BLaER1 treated with 17β-estradiol and CSF1 and Interleukin-3, amounts not matched to agents 10 nM and 100 nM (cell line): ENCODE measurements around the gene KIAA0930.

Experiments used
- H3K27ac ChIP-seq, 11 experiments: shearing (Covaris generic); formaldehyde crosslinking; 2 replicates each; pipeline ENCODE4 v1.8.1; 2022
- H3K27me3 ChIP-seq, 11 experiments: shearing (Covaris generic); formaldehyde crosslinking; 2 replicates each; pipeline ENCODE4 v1.8.1; 2022
- H3K36me3 ChIP-seq, 11 experiments: shearing (Covaris generic); formaldehyde crosslinking; 2 replicates each; pipeline ENCODE4 v1.8.1; 2022
- H3K4me1 ChIP-seq, 10 experiments: shearing (Covaris generic); formaldehyde crosslinking; 2 replicates each; pipeline ENCODE4 v1.8.1; 2022
- H3K4me2 ChIP-seq, 11 experiments: shearing (Covaris generic); formaldehyde crosslinking; 2 replicates each; pipeline ENCODE4 v1.8.1; 2022
- H3K4me3 ChIP-seq, 10 experiments: shearing (Covaris generic); formaldehyde crosslinking; 2 replicates each; pipeline ENCODE4 v1.8.1; 2022
- H3K9ac ChIP-seq, 11 experiments: shearing (Covaris generic); formaldehyde crosslinking; 2 replicates each; pipeline ENCODE4 v1.8.1; 2022
- H3K9me3 ChIP-seq, 11 experiments: shearing (Covaris generic); formaldehyde crosslinking; replicated peaks in 1 of 11; 2 replicates each; pipeline ENCODE4 v1.8.1; 2022
- H4K20me1 ChIP-seq, 11 experiments: shearing (Covaris generic); formaldehyde crosslinking; 2 replicates each; pipeline ENCODE4 v1.8.1; 2022
- Cebpa-rat ChIP-seq, 11 experiments: shearing (Covaris generic); IDR thresholded peaks; 2 replicates each; pipeline ENCODE4 v1.8.1; 2022

The KIAA0930 gene

GRCh38 chr22:45205276-45205925 lies 35.3 kb downstream of the KIAA0930 start:
- Histone ChIP-seq H3K9me3 (no peaks in the 10 kb centered on the region), H3K9ac (peak overlapping the region in 1 of 11 experiments; percentile 29; a peak in 1 of 22 replicates), H3K36me3 (peaks cover 60 to 100% (median 91%) of the 10 kb centered on the region in 11 experiments), H3K4me1 (peaks cover 28 to 53% (median 35%) of the 10 kb centered on the region in 10 experiments), H3K27ac (no peak overlapping the region), H3K4me2 (no peak overlapping the region), H4K20me1 (peaks cover 49 to 98% (median 84%) of the 10 kb centered on the region in 11 experiments), H3K4me3 (no peak overlapping the region), H3K27me3 (no peaks in the 10 kb centered on the region)
- no peak for TF ChIP-seq Cebpa-rat (IDR thresholded peaks at IDR 0.05)

DNA sequence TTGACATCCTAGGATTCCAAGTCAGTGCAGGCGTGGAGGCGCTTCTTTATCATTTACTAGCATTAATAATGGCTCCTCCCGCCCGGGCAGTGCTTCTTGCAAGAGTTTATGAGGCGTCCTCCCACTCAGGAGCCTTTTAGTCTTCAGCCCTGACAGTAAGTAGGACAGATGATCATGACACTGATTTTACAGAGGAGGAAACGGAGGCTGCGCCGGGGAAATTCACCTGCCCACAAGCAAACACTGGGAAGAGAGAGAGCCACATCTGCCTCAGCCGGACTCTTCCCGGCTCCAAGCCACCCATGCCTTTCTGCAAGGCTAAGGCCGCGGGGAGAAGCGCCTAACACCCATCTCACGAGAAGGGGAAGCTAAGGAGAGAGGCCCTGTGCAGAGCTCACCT lies 35.9 kb downstream of the KIAA0930 start:
- no peaks in the 10 kb centered on the region for H3K27me3 ChIP-seq
- no peak overlapping the region for H3K27ac ChIP-seq
- H3K4me3 ChIP-seq = no peak overlapping the region
- H3K4me2 ChIP-seq = no peak overlapping the region
- H3K9ac ChIP-seq = peak overlapping the region in 1 of 11 experiments; percentile 29; a peak in 1 of 22 replicates
- peaks cover 28 to 47% (median 34%) of the 10 kb centered on the region in 10 experiments for H3K4me1 ChIP-seq
- H4K20me1 ChIP-seq = peaks cover 54 to 98% (median 84%) of the 10 kb centered on the region in 11 experiments
- TF ChIP-seq Cebpa-rat (IDR thresholded peaks at IDR 0.05) = no peak
- no peaks in the 10 kb centered on the region for H3K9me3 ChIP-seq
- H3K36me3 ChIP-seq = peaks cover 60 to 100% (median 91%) of the 10 kb centered on the region in 11 experiments

DNA sequence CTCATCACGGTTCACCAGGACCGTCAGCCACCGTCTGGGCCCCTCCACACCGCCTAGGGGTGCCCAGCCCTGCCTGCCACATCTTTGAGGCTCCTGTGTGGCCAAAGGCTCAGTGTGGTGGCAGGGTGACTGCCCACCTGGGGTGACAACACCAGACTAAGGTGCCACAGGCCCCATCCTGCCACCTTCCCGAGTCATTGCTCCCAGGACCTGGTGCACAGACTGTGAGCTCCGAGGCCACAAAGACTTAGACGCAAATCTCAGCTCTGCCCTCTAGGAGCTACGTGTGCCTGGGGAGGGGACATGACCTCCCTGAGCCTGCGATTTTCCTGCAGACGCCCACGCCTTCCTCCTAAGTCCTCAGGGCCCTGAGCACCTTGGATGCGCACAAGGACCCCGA lies 36.5 kb downstream of the KIAA0930 start:
- TF ChIP-seq Cebpa-rat (IDR thresholded peaks at IDR 0.05) = no peak
- Histone ChIP-seq H3K9me3 (no peaks in the 10 kb centered on the region), H4K20me1 (peaks cover 50 to 98% (median 80%) of the 10 kb centered on the region in 11 experiments), H3K9ac (no peak overlapping the region), H3K4me2 (no peak overlapping the region; a peak in 1 of 22 replicates), H3K4me3 (no peak overlapping the region), H3K4me1 (peaks cover 28 to 41% (median 34%) of the 10 kb centered on the region in 10 experiments), H3K36me3 (peaks cover 65 to 100% (median 91%) of the 10 kb centered on the region in 11 experiments), H3K27ac (0 out of 22 replicates have a peak overlapping the region, but pooled peaks of 3 of the 11 experiments have one; percentile 2 to 9 (median 5)), H3K27me3 (no peaks in the 10 kb centered on the region)

GRCh38 chr22:45203150-45203951 lies 37.3 kb downstream of the KIAA0930 start:
- Histone ChIP-seq H3K27me3 (no peaks in the 10 kb centered on the region), H3K9me3 (no peaks in the 10 kb centered on the region), H4K20me1 (peaks cover 44 to 95% (median 73%) of the 10 kb centered on the region in 11 experiments; a peak in 21 of 22 replicates), H3K27ac (peak overlapping the region in 8 of 11 experiments; percentile 18 to 69 (median 62); a peak in 12 of 22 replicates), H3K4me2 (peak overlapping the region; percentile 73 to 91 (median 82)), H3K4me1 (peaks cover 28 to 39% (median 33%) of the 10 kb centered on the region in 10 experiments), H3K4me3 (no peak overlapping the region; a peak in 1 of 20 replicates), H3K9ac (peak overlapping the region in 10 of 11 experiments; percentile 2 to 65 (median 56); a peak in 14 of 22 replicates), H3K36me3 (peaks cover 72 to 100% (median 91%) of the 10 kb centered on the region in 11 experiments)
- TF ChIP-seq Cebpa-rat (IDR thresholded peaks at IDR 0.05) = no peak

DNA sequence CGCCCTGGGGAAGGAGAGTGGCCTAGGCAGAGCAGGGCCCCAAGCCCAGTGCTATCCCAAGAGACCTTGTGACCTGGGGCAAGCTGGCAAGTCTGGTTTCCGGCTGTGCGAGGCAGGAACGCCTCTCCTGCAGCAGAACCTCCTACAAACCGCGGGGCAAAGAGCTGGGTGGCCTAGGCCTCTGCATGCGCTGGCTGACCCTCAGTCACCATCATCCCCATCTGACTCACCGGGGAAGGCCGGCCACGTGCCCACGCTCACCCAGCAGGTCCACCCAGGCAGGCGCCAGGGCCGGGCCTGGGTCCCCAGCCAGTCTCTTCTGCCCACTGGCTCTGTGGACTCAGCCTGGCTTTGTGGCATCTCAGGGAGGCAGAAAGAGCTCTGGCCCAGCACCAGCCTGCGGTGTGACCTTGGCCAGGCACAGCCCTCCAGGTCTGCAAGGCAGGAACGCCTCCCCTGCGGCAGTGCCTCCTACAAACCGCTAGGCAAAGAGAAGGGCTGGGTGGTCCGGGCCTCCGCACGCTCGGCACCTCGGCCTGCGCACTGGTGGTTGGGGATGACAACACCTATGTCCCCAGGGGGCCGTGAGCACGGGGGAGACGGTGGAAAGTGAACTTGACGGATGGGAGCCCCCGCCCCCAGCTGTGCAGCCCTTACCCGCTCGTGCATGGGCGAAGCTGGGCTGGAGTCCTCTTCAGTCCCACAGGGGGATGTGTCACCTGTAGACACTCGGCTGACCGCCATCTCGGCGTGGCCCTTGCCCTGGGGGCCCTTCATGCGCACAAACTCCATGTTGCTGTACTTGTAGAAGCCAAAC lies 38.2 kb downstream of the KIAA0930 start:
- peaks cover 75 to 100% (median 91%) of the 10 kb centered on the region in 11 experiments for H3K36me3 ChIP-seq
- peak overlapping the region in 3 of 10 experiments; percentile 4 to 32 (median 10); a peak in 3 of 20 replicates for H3K4me3 ChIP-seq
- no peaks in the 10 kb centered on the region for H3K9me3 ChIP-seq
- H3K9ac ChIP-seq = peak overlapping the region; percentile 41 to 65 (median 56); a peak in 19 of 22 replicates
- H3K4me2 ChIP-seq = peak overlapping the region; percentile 73 to 91 (median 82)
- no peaks in the 10 kb centered on the region for H3K27me3 ChIP-seq
- peaks cover 44 to 95% (median 71%) of the 10 kb centered on the region in 11 experiments; a peak in 21 of 22 replicates for H4K20me1 ChIP-seq
- TF ChIP-seq Cebpa-rat (IDR thresholded peaks at IDR 0.05) = no peak
- peak overlapping the region; percentile 35 to 69 (median 62); a peak in 19 of 22 replicates for H3K27ac ChIP-seq
- H3K4me1 ChIP-seq = peaks cover 28 to 39% (median 33%) of the 10 kb centered on the region in 10 experiments

GRCh38 chr22:45201678-45202332 lies 38.9 kb downstream of the KIAA0930 start:
- no peak for TF ChIP-seq Cebpa-rat (IDR thresholded peaks at IDR 0.05)
- Histone ChIP-seq H3K4me1 (peaks cover 28 to 39% (median 33%) of the 10 kb centered on the region in 10 experiments), H3K9ac (peak overlapping the region; percentile 41 to 65 (median 56); a peak in 17 of 22 replicates), H3K4me3 (peak overlapping the region in 2 of 10 experiments; percentile 4 to 10; a peak in 1 of 20 replicates), H3K4me2 (peak overlapping the region; percentile 73 to 91 (median 82)), H3K36me3 (peaks cover 78 to 100% (median 91%) of the 10 kb centered on the region in 11 experiments), H3K27ac (peak overlapping the region; percentile 0 to 69 (median 62); a peak in 19 of 22 replicates), H4K20me1 (peaks cover 44 to 95% (median 68%) of the 10 kb centered on the region in 11 experiments; a peak in 21 of 22 replicates), H3K27me3 (no peaks in the 10 kb centered on the region), H3K9me3 (no peaks in the 10 kb centered on the region)

- peaks cover 84 to 100% (median 96%) of the 10 kb centered on the region in 11 experiments for H3K36me3 ChIP-seq
- H3K4me2 ChIP-seq = peak overlapping the region in 8 of 11 experiments; percentile 77 to 91 (median 82); a peak in 15 of 22 replicates
- peaks cover 40 to 93% (median 60%) of the 10 kb centered on the region in 11 experiments; a peak in 21 of 22 replicates for H4K20me1 ChIP-seq
- H3K9ac ChIP-seq = peak overlapping the region in 7 of 11 experiments; percentile 17 to 65 (median 56); a peak in 5 of 22 replicates
- no peaks in the 10 kb centered on the region for H3K9me3 ChIP-seq
- no peak overlapping the region for H3K4me3 ChIP-seq
- H3K27me3 ChIP-seq = no peaks in the 10 kb centered on the region
- peaks cover 28 to 39% (median 33%) of the 10 kb centered on the region in 10 experiments for H3K4me1 ChIP-seq
- 0 out of 22 replicates have a peak overlapping the region, but pooled peaks of 4 of the 11 experiments have one; percentile 14 to 25 (median 18) for H3K27ac ChIP-seq
- TF ChIP-seq Cebpa-rat (IDR thresholded peaks at IDR 0.05) = no peak
Observed at GRCh38 chr22:45200860-45201511, 39.7 kb downstream of the KIAA0930 start.
